Measurements from ENCODE around the gene ALX3.
"Not testable (repeated sequence)": the region's sequence is repeated elsewhere in the genome, so short reads cannot be mapped to it uniquely, and the experiment has no call there.

ALX3 gene

DNA sequence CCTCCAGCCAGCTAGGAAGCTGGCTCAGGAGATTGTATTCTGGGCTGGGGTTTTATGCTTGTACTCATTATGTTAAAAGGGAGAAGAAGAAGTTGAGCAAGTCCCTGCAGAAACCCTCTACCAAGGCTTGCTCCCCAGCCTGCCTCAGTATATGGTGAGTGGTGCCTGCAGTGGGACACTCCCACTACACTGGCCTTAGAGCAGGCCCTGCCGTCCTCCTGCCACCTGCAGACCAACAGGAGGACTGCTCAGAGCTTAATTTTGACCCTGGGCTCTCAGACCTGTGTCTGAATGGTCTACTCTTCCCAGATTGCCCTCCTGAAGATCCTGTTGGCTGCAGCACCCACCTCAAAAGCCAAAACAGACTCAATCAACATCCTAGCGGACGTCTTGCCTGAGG lies 23.0 kb downstream of the ALX3 start:
- no peak for DNase-seq

GRCh38 chr1:110043016-110043415 lies 27.5 kb downstream of the ALX3 start:
- DNase-seq, result no peak

DNA sequence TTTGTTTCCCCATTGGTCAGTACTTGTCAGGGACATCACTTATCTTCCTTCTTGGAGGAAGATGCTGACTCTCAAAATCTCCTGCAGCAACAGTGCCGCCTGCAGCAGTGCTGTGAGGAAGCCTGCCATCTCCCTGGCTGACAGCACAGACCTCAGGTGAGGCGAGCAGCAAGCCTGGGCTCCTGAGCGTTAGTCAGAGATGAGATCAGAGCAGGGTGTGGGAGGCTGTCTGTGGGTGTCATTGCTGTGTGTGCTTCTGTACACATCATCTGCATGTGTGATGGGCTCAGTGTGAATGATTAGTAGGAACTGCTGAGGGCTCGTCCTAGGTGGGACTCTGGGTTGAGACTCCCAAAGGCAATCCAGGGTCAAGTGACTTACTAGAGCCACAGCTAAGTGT lies 29.9 kb downstream of the ALX3 start:
- no peak for DNase-seq

GRCh38 chr1:110039641-110040040 lies 30.8 kb downstream of the ALX3 start:
- no peak for DNase-seq

GRCh38 chr1:110038271-110038670 lies 32.2 kb downstream of the ALX3 start:
- no peak for DNase-seq

DNA sequence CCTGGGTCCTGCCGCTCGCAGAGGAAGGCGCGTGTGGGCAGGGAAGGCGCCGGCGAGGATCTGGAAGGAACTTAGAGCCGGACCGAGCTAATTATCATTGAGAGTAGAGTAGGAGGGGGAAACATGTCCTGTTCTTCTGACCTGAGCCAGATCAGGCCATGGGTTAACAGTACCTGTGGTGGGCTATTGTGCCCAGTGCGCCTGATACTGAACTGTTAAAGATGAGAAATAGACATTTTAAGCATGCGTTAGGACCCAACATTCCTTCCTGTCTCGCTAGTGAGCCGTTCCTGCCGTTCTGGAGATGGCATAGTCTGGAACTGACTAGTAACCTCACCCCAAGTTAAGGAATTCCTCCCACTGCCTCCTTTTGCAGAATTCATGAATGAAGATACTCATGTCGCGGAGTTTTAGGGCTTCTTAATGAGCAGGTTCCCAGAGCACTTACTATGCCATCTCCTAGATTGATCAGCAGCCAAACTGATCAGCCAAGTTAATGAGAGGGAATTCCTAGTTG lies 35.2 kb downstream of the ALX3 start:
- no peak for DNase-seq

- peak; percentile 95 for DNase-seq
Observed at GRCh38 chr1:110034451-110035235, 35.8 kb downstream of the ALX3 start, which contains the start of gene STRIP1. STRIP1 (plus strand) TSS chr1:110034624; CDS start chr1:110034638, 14 bp downstream.

DNA sequence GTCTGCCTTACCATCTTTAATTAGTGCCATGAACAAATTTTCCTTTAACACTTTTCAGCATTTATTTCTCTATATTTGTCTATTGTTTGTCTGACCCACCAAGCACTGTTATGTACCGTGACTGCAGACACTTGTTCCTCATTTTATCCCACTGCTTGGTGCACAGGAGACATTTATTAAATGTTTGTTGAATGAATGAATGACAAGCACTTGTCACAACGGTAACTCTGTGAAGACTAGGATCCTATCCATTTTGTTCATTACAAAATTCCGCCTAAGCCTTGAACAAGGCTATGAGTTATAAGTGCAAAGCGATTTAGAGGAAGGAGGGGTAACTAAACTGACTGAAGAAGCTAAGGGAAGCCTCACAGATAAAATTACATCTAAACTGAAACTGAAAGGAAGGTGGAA lies 36.4 kb downstream of the ALX3 start:
- DNase-seq, result no peak

- DNase-seq, result no peak
Observed at GRCh38 chr1:110033421-110033820, 37.1 kb downstream of the ALX3 start.

DNA sequence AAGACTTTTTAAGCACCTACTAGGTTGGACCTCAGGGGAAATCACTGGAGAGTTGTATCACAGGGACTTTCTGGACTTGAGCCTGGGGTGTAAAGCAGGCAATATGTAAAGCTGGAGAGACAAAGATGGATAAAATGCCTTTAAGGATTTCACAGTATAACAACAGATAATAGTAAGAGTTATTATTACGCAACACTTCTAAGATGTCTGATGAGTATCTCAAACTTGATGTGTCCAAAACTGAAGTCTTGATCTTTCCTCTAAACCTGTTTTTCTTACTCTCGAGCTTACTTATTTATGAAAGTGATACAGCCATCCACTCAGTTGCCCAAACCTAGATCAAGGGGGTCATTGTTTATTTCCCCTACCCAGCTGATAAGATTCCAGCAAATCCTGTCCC lies 38.1 kb downstream of the ALX3 start:
- DNase-seq, result no peak

DNA sequence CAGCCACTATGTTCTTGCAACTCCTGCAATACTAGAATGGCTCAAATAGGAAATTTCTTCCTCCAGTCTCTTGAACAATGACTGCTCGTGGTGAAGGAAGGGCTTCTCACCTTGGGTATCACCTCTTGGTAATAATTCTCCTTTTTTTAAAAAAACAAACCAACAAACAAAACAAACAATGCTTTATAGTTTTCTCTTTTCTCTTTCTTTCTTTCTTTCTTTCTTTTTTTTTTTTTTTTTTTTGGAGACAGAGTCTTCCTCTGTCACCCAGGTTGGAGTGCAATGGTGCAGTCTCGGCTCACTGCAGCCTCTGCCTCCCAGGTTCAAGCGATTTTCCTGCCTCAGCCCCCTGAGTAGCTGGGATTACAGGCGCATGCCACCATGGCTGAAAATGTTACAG lies 39.8 kb downstream of the ALX3 start:
- DNase-seq, result not testable (repeated sequence)

- DNase-seq, result no peak
Observed at GRCh38 chr1:110024613-110025012, 45.9 kb downstream of the ALX3 start.

DNA sequence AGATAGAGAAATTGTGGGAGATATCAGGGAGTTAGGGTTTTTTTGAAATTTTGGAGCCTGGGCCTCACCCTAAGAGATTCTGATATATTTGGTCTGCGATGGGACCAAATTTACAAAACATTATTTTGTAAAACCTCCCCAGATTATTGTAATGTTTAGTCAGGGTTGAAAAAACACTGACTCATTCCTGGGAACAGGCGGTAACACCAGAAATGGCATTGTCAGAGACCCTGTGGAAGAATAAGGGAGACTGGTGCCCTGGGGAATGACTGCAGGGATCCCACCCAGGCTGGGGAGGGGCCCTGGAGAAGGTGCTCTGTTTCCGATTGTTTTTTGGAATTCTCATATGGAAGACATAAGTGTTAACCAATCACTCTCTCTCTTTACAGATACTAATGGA lies 49.2 kb downstream of the ALX3 start:
- no peak for DNase-seq

DNA sequence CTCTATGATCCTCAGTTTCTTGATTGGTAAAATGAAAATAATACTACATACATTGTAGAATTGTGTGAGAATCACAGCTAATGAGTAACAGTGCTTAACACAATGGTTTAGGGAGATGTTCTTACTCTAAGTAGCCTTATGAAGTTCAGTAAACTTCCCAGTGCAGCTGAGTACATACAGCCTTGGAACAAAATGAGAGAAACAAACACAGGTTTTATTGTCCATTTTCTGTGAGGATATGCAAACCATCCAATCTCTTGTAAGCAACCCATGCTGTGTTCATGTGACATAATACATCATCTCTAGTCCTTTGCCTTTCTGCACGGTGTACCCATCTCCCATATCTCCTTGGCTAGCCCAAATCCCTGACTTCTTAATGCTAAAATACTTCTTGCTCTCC lies 50.7 kb downstream of the ALX3 start:
- DNase-seq, result no peak

GRCh38 chr1:110018396-110018795 lies 52.1 kb downstream of the ALX3 start:
- DNase-seq, result no peak

GRCh38 chr1:110017792-110018191 lies 52.7 kb downstream of the ALX3 start:
- DNase-seq, result no peak

- DNase-seq, result no peak
Observed at GRCh38 chr1:110012100-110012780, 58.2 kb downstream of the ALX3 start.

DNA sequence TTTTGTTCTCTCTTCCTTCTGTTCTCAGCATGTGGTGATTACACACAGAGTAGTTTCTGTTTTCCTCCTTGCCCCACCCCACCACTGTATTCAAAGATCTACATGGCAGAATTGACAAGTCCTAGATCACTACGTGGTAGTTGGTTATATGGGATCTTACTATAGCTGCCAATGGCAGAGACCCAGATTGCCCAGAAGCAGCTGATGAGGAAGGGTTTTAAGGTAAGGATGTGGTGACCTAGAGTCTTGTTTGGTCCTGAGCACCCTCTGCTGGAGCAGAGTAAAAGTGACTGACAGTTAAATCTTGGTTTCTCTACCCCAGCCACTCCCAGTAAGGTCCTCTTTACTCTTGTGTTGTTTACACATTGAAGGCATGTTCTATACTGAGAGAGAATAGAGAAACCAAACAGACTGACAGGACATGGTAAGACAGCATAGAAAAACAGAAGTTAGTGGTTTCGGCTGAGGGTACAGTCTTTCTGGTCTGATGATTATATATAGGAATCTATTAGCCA lies 58.9 kb downstream of the ALX3 start:
- no peak for DNase-seq

Data from right kidney (tissue), 1 donor.